Omental fat pad (tissue), 4 donors: Measurements from ENCODE around the gene STK32A. TPM values are rescaled to one million over a fixed set of nuclear protein-coding genes. Genes with fewer than 3 reads are reported as not detected.
A peak's percentile ranks its signal among the peaks of the same experiment; 100 is the strongest.

ENCODE experiments used
- ATAC-seq: fragments of 150-250 bp; one replicate; pipeline ENCODE4 v1.9.1; 2016; ENCODE audit warnings: mild to moderate bottlenecking, moderate library complexity; ENCODE audit not compliant: low FRiP score
- DNase-seq: peaks from one replicate; pipeline ENCODE4 v3.0.0-alpha.2; 2019; ENCODE audit warnings: low spot score
- CTCF ChIP-seq, 3 donors: fragments of 450-650 bp; IDR thresholded peaks; one replicate each; pipeline ENCODE4 v1.5.1; 2016 to 2017; ENCODE audit warnings: antibody characterized with exemption in 3 of 3, mild to moderate bottlenecking in 3 of 3, moderate library complexity in 2 of 3
- total RNA-seq, 4 donors: library from RNA; depleted of rRNA; stranded (reverse); fragments of >200 nt; gene quantifications; one replicate each; pipeline ENCODE4 v1.1.0, GENCODE V29; 2016

STK32A gene
- total RNA-seq, 4 donors from 2014 or later = 0.48 to 12.3 (median 4.9) TPM

GRCh38 chr5:147407094-147407681 is 172.4 kb downstream of the STK32A start:
- no peak for TF ChIP-seq CTCF (IDR thresholded peaks at IDR 0.05)
- DNase-seq = no peak
- ATAC-seq = no peak

GRCh38 chr5:147408980-147409379 is 174.2 kb downstream of the STK32A start:
- DNase-seq = no peak
- TF ChIP-seq CTCF (IDR thresholded peaks at IDR 0.05) = no peak
- ATAC-seq = no peak

GRCh38 chr5:147410496-147411358 is 175.9 kb downstream of the STK32A start:
- ATAC-seq = peak; percentile 77
- no peak for TF ChIP-seq CTCF (IDR thresholded peaks at IDR 0.05)
- DNase-seq = no peak

- TF ChIP-seq CTCF (IDR thresholded peaks at IDR 0.05) = no peak
- peak; percentile 75 for ATAC-seq
These were observed 176.8 kb downstream of the STK32A start for GRCh38 chr5:147411359-147412319.

GRCh38 chr5:147412561-147412960 is 177.7 kb downstream of the STK32A start:
- TF ChIP-seq CTCF (IDR thresholded peaks at IDR 0.05) = no peak
- no peak for DNase-seq
- ATAC-seq = no peak

More at GRCh38 chr5:147411359-147412319, 176.8 kb downstream of the STK32A start:
- DNase-seq = no peak

- no peak for DNase-seq
- no peak for ATAC-seq
- no peak for TF ChIP-seq CTCF (IDR thresholded peaks at IDR 0.05)
These were observed 178.4 kb downstream of the STK32A start for GRCh38 chr5:147413266-147413665.
